Measurements from ENCODE around the gene EEF1G. TPM values are rescaled to one million over a fixed set of nuclear protein-coding genes. Genes with fewer than 3 reads are reported as not detected.

Gene EEF1G
- total and polyA plus RNA-seq, 2 of the 13 experiments (the other 11 are each of a cell fraction or from before 2014, with no cell fraction given): 1,787 to 2,144 TPM

- Histone ChIP-seq H4K20me1 (ENCODE audit: insufficient read depth, low read length) (peaks cover 53% of the 10 kb centered on the region), H3K79me2 (ENCODE audit: insufficient read depth, low read length) (peaks cover 44% of the 10 kb centered on the region), H3K4me3 (replicated peaks in 1 of 3; ENCODE audit: insufficient read depth in 1 of 3, low read depth in 2 of 3, low read length in 3 of 3) (no peak overlapping the region), H3K27ac (ENCODE audit: extremely low read length, insufficient read depth, low read length) (no peak overlapping the region), H3K27me3 (ENCODE audit: control insufficient read depth in 1 of 2, insufficient read depth in 2 of 2, low read length in 2 of 2) (no peaks in the 10 kb centered on the region), H3K9me3 (ENCODE audit: low read length) (no peaks in the 10 kb centered on the region), H2AFZ (ENCODE audit: low read length) (no peak overlapping the region), H3K9ac (ENCODE audit: insufficient read depth, low read depth, low read length) (no peak overlapping the region), H3K4me1 (ENCODE audit: insufficient read depth, low read length) (peaks cover 36% of the 10 kb centered on the region), H3K36me3 (replicated peaks in 1 of 2; ENCODE audit: control insufficient read depth in 1 of 2, insufficient read depth in 2 of 2, low read length in 2 of 2) (peaks cover 35 to 51% of the 10 kb centered on the region in 2 experiments), H3K4me2 (ENCODE audit: low read depth, low read length) (no peak overlapping the region)
- POLR2A ChIA-PET: no interaction called here
- intact Hi-C loops (cut with micrococcal nuclease; ENCODE audit: unreplicated experiment) (no loop called here), in situ Hi-C loops (cut with HindIII; ENCODE audit: extremely low pct_ligation_motif_present, low pct_unique_long_range_greater_than_20kb) (no loop called here)
- no peak for ATAC-seq
- no TSS peak for BruUV-seq (replicated peaks)
- WGBS (ENCODE audit: low lambda C conversion rate): 94% methylated on average over 21 of the region's 21 CpGs
- no peak for DNase-seq (ENCODE audit: low spot score)
- CTCF ChIA-PET (ENCODE audit: low intra/inter-chr PET ratio, low total read pairs): no interaction called here
- FAIRE-seq: no peak
- TF ChIP-seq ZNF691 (CRISPR knock-in tag; IDR thresholded peaks at IDR 0.05; ENCODE audit: borderline replicate concordance, low read depth) (no peak), REPIN1 (CRISPR knock-in tag; IDR thresholded peaks at IDR 0.05; ENCODE audit: borderline replicate concordance, low read depth) (no peak), ZNF501 (CRISPR knock-in tag; IDR thresholded peaks at IDR 0.05) (no peak), ZNF567 (CRISPR knock-in tag; IDR thresholded peaks at IDR 0.05; ENCODE audit: borderline replicate concordance) (no peak), POGZ (CRISPR knock-in tag; IDR thresholded peaks at IDR 0.05) (no peak), CBX1 (IDR thresholded peaks at IDR 0.05; ENCODE audit: low read depth) (no peak), ARNTL (CRISPR knock-in tag; IDR thresholded peaks at IDR 0.05) (no peak), ZSCAN21 (CRISPR knock-in tag; IDR thresholded peaks at IDR 0.05; ENCODE audit: borderline replicate concordance) (no peak), SPEN (CRISPR knock-in tag; IDR thresholded peaks at IDR 0.05; ENCODE audit: low read depth) (no peak), KDM4B (CRISPR knock-in tag; IDR thresholded peaks at IDR 0.05) (no peak), HNRNPH1 (optimal IDR thresholded peaks at IDR 0.05; ENCODE audit: low read depth, low read length) (no peak), POLR2AphosphoS2 (IDR thresholded peaks at IDR 0.05; ENCODE audit: low read depth, low read length) (no peak), DBP (CRISPR knock-in tag; IDR thresholded peaks at IDR 0.05; ENCODE audit: not compliant biosample characterization) (no peak), PAX8 (CRISPR knock-in tag; IDR thresholded peaks at IDR 0.05; ENCODE audit: borderline replicate concordance) (no peak), ZNF850 (CRISPR knock-in tag; conservative IDR thresholded peaks at IDR 0.05) (no peak), ZEB1 (IDR thresholded peaks at IDR 0.05; ENCODE audit: insufficient replicate concordance, low read depth) (no peak)
Observed at GRCh38 chr11:62536301-62536957, 37.3 kb downstream of the EEF1G start.

All from HepG2 (cell line).